MM.1S (cell line): ENCODE measurements around the gene LATS2.

ENCODE experiments used
- DNase-seq: peaks from one replicate; pipeline ENCODE4 v3.0.0-alpha.2; 2015
- H2AFZ ChIP-seq: fragments of 300-600 bp; sonication (generic); 2 replicates; pipeline ENCODE4 v1.6.0; 2016; ENCODE audit warnings: antibody characterized with exemption, low read length
- H3F3A ChIP-seq: fragments of 300-600 bp; sonication (generic); 2 replicates; pipeline ENCODE4 v1.6.1; 2016; ENCODE audit warnings: mild to moderate bottlenecking, antibody characterized with exemption, low read length, moderate library complexity, mixed read lengths; ENCODE audit not compliant: insufficient read depth
- H3K27ac ChIP-seq: fragments of 300-600 bp; sonication (generic); 2 replicates; pipeline ENCODE4 v1.5.1; 2016; ENCODE audit warnings: mild to moderate bottlenecking, low read length
- H3K27me3 ChIP-seq: fragments of 300-600 bp; sonication (generic); replicated peaks from 2 replicates; pipeline ENCODE4 v1.6.0; 2016; ENCODE audit warnings: low read length; ENCODE audit not compliant: insufficient read depth
- H3K36me3 ChIP-seq: fragments of 300-600 bp; sonication (generic); replicated peaks from 2 replicates; pipeline ENCODE4 v1.6.1; 2016; ENCODE audit warnings: mild to moderate bottlenecking, low read length, mixed read lengths; ENCODE audit not compliant: insufficient read depth
- H3K4me1 ChIP-seq: fragments of 300-600 bp; sonication (generic); 2 replicates; pipeline ENCODE4 v1.6.1; 2016; ENCODE audit warnings: low read length, mixed read lengths
- H3K4me2 ChIP-seq: fragments of 300-600 bp; sonication (generic); 2 replicates; pipeline ENCODE4 v1.6.0; 2016; ENCODE audit warnings: low read depth, low read length
- H3K4me3 ChIP-seq: fragments of 300-600 bp; sonication (generic); 2 replicates; pipeline ENCODE4 v1.5.1; 2016; ENCODE audit warnings: low read length, mixed read lengths
- H3K79me2 ChIP-seq: fragments of 300-600 bp; sonication (generic); 2 replicates; pipeline ENCODE4 v1.6.1; 2016; ENCODE audit warnings: mixed run types, low read length, mixed read lengths
- H3K9ac ChIP-seq: fragments of 300-600 bp; sonication (generic); 2 replicates; pipeline ENCODE4 v1.6.1; 2016; ENCODE audit warnings: low read length, mixed read lengths
- H3K9me2 ChIP-seq: fragments of 300-600 bp; sonication (generic); replicated peaks from 2 replicates; pipeline ENCODE4 v1.6.1; 2016; ENCODE audit warnings: mild to moderate bottlenecking, low read length, mixed read lengths; ENCODE audit not compliant: insufficient read depth
- H3K9me3 ChIP-seq: fragments of 300-600 bp; sonication (generic); replicated peaks from 2 replicates; pipeline ENCODE4 v1.6.1; 2016; ENCODE audit warnings: mild to moderate bottlenecking, low read length, mixed read lengths; ENCODE audit not compliant: insufficient read depth
- H4K20me1 ChIP-seq: fragments of 300-600 bp; sonication (generic); 2 replicates; pipeline ENCODE4 v1.6.1; 2016; ENCODE audit warnings: mild to moderate bottlenecking, low read length, moderate library complexity, mixed read lengths; ENCODE audit not compliant: insufficient read depth
- CTCF ChIP-seq: fragments of 300-600 bp; sonication (generic); IDR thresholded peaks from 2 replicates; pipeline ENCODE4 v1.5.1; 2016; ENCODE audit warnings: antibody characterized with exemption, low read length, mixed read lengths
- EZH2 ChIP-seq: fragments of 300-600 bp; sonication (generic); optimal IDR thresholded peaks from 2 replicates; pipeline ENCODE3; 2017; ENCODE audit warnings: low read depth, mild to moderate bottlenecking, antibody characterized with exemption, low read length, mixed read lengths
- EZH2phosphoT487 ChIP-seq: fragments of 300-600 bp; sonication (generic); IDR thresholded peaks from 2 replicates; pipeline ENCODE4 v1.6.1; 2018; ENCODE audit warnings: antibody characterized with exemption, low read length

The LATS2 gene

DNA sequence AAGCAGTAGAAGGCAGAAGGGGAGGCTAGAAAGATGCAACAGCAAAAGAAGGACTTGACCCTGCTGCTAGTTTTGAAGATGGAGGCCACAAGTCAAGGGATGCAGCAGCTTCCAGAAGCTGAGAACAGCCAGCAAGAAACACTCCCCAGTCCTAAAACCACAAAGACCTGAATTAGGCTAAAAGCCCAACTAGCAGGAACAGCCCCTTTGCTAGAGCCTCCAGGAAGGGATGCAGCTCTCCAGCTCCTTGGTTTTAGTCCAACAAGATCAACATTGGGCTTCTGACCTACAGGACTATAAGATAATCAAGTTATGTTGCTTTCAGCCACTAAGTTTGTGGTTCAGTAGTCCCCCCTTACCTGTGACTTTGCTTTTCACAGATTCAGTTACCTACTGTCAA is 10.5 kb upstream of the LATS2 start:
- Histone ChIP-seq H3K4me3 (no peak overlapping the region), H3K36me3 (no peaks in the 10 kb centered on the region), H3K27me3 (no peaks in the 10 kb centered on the region), H4K20me1 (no peaks in the 10 kb centered on the region), H2AFZ (no peak overlapping the region), H3F3A (no peaks in the 10 kb centered on the region), H3K4me2 (no peak overlapping the region), H3K9ac (no peak overlapping the region), H3K79me2 (no peaks in the 10 kb centered on the region), H3K4me1 (no peaks in the 10 kb centered on the region), H3K9me3 (no peaks in the 10 kb centered on the region), H3K9me2 (no peaks in the 10 kb centered on the region), H3K27ac (no peak overlapping the region)
- TF ChIP-seq EZH2phosphoT487 (no peak), CTCF (no peak), EZH2 (no peak)
- no peak for DNase-seq

GRCh38 chr13:21071015-21071414 is 9.6 kb upstream of the LATS2 start:
- TF ChIP-seq EZH2phosphoT487 (no peak), EZH2 (no peak), CTCF (no peak)
- H3K9me3 ChIP-seq = no peaks in the 10 kb centered on the region
- no peaks in the 10 kb centered on the region for H3K27me3 ChIP-seq
- no peaks in the 10 kb centered on the region for H3K4me1 ChIP-seq
- H2AFZ ChIP-seq = no peak overlapping the region
- H3K4me2 ChIP-seq = no peak overlapping the region
- no peak overlapping the region for H3K9ac ChIP-seq
- no peak overlapping the region for H3K4me3 ChIP-seq
- no peaks in the 10 kb centered on the region for H3K9me2 ChIP-seq
- H3K79me2 ChIP-seq = no peaks in the 10 kb centered on the region
- H3K36me3 ChIP-seq = no peaks in the 10 kb centered on the region
- DNase-seq = no peak
- H3F3A ChIP-seq = no peaks in the 10 kb centered on the region
- H3K27ac ChIP-seq = no peak overlapping the region
- H4K20me1 ChIP-seq = no peaks in the 10 kb centered on the region

DNA sequence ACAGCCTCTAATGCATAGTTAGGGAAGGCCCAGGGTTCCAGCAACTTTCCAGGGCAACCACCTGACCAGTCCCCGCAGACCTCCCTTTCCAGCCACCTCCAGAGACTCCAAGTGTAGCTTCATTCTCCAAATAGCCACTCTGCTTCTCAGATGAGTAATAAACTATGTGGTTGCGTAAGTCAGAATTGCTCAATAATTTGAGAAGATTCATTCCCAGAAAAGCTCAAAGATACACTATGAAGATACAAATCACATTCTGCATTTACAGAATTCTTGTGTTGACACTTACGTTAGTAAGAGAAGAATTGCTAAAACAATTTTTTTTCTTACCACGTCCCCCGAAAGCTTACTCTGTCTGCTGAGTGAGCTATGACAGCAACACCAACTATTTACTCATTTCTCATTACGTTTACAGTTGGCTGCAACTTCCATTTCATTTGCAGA is 8.2 kb upstream of the LATS2 start:
- H3K79me2 ChIP-seq = no peaks in the 10 kb centered on the region
- no peak overlapping the region for H3K4me2 ChIP-seq
- no peaks in the 10 kb centered on the region for H3K4me1 ChIP-seq
- H3K9ac ChIP-seq = no peak overlapping the region
- no peaks in the 10 kb centered on the region for H3K36me3 ChIP-seq
- no peak overlapping the region for H3K4me3 ChIP-seq
- H3K9me2 ChIP-seq = no peaks in the 10 kb centered on the region
- no peak for DNase-seq
- H3F3A ChIP-seq = no peaks in the 10 kb centered on the region
- H2AFZ ChIP-seq = no peak overlapping the region
- no peaks in the 10 kb centered on the region for H3K9me3 ChIP-seq
- no peaks in the 10 kb centered on the region for H4K20me1 ChIP-seq
- no peaks in the 10 kb centered on the region for H3K27me3 ChIP-seq
- TF ChIP-seq EZH2 = no peak
- no peak for TF ChIP-seq EZH2phosphoT487
- no peak for TF ChIP-seq CTCF
- no peak overlapping the region for H3K27ac ChIP-seq

GRCh38 chr13:21067848-21068247 is 6.5 kb upstream of the LATS2 start:
- no peaks in the 10 kb centered on the region for H3K4me1 ChIP-seq
- TF ChIP-seq EZH2phosphoT487 (no peak), EZH2 (no peak), CTCF (no peak)
- no peak for DNase-seq
- H3K9me3 ChIP-seq = no peaks in the 10 kb centered on the region
- H3K4me2 ChIP-seq = no peak overlapping the region
- H3K27ac ChIP-seq = no peak overlapping the region
- no peaks in the 10 kb centered on the region for H3K9me2 ChIP-seq
- no peaks in the 10 kb centered on the region for H4K20me1 ChIP-seq
- no peaks in the 10 kb centered on the region for H3K79me2 ChIP-seq
- H3K36me3 ChIP-seq = no peaks in the 10 kb centered on the region
- H2AFZ ChIP-seq = no peak overlapping the region
- H3K4me3 ChIP-seq = no peak overlapping the region
- H3F3A ChIP-seq = no peaks in the 10 kb centered on the region
- H3K9ac ChIP-seq = no peak overlapping the region
- H3K27me3 ChIP-seq = no peaks in the 10 kb centered on the region
